ENCODE measurements around the gene TAS2R41.
A peak's percentile ranks its signal among the peaks of the same experiment; 100 is the strongest.
"Not testable (repeated sequence)": the region's sequence is repeated elsewhere in the genome, so short reads cannot be mapped to it uniquely, and the experiment has no call there.

TAS2R41 gene

DNA sequence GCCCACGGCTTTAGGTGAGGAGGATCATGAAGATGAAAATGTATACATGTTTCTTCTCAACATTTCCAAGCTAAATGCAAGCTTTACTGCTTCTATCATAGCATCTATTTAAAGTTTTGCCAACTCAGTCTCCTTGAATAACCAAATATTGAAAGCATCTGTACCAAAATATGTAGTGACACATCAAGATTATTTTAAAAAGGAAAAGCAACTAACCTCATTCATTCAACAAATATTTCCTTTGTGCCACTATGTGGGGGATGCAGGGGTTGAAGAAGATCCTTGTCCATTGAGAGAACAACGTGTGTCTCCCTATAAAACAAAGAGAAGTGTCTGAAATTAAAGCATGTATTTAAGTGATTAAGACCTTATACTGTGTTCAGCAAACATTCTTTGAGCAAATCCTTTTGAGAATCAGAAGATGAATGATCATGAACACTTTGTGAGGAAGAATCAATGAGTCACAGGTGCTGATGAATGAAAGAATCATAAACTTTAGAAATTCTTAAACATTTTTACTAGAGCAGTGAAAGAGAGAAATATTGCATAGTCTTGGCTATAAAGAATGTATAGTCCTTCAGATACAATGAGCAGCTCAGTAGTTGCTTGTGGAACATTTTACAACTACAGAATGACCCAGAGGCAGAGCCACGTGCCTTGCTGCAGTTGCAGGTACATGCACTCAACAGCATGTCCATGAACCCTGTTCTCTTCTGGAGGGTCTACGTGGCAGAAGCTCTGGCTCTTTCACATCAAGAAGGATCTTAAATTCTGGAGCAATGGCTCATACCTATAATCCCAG lies 20.5 kb upstream of the TAS2R41 start:
- no peak for DNase-seq

DNA sequence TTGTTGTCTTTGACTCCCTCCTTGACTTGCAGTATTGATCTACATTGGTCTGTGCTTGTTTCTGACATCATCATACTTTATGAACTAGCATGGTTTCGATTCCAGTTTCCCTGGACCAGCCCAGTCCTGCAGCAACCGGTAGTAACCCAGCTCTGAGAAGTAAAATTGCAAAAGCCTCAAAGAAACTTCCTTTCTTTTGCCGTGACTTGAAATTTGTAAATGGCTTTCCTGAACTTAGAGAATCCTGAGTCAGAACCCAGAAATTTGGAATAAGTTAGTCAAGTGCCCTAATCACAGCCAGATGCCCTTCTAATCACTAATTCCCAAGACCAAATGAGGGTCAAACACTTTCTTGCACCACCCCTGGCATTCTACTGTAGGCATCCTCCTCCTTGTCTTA lies 19.4 kb upstream of the TAS2R41 start:
- DNase-seq, result no peak

DNA sequence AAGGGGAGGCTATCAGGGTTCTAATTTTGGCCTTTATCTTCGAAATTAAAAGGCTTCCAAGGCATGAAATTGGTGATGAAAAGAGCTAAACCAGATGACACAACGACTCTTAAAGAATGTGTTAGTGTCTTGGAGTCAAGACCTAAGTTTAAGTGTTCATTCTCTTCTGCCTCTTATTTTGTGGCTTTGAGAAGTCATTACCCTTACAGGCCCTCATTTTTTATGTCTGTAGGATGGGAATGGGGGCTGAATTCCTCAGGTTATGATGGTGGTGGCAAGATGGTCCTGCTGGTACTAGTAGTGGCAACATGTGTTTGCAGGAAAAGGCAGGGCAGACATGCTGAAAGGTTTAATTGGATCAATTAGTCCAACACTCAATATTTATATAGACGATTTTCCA lies 19.0 kb upstream of the TAS2R41 start:
- no peak for DNase-seq

DNA sequence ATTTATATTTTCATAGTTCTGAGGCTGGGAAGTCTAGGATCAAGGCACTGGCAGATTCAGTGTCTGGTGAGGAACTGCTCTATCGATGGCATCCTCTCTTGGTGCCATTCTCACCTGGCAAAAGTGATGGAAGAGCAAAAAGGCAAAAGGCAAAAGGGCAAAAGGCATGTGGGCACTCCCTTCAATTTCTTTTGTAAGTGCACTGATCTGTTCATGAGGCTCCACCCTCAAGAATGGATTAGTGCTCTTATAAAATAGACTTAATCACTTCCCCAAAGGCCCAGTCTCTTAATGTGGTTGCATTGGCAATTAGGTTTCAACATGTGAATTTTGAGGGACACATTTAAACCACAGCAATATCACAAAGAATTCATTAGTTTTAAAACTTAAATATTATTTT lies 18.3 kb upstream of the TAS2R41 start:
- DNase-seq, result no peak

DNA sequence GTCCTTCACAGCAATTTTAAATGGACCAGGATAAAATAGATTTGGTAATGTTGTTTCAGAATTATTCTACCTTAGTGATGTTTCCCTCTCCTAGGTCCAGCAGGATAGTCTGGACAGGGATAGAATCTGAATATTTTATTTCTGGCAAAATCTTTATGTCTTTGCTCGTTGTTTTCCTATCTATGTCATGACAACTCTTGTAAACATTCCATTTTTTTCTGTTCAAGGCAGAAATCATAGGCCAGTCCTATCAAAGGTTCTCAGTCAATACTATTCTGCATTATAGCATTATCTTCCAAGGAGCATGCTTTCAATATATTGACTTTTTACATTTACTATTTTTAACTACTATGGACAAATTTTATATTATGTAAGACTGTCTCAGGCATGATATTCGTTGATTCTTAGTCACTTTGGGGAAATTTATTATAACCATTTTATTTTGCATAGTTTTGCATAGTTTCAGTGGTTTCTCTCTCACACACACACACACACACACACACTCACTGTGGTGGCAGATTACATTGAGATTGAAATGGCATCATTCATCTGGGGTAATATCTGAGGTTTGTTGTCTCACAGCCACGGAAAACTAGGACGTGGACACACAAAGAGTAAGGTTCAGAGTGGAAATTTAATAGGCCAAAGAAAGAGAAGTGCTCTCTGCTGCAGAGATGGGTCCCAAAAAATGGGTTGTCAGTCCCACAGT lies 17.2 kb upstream of the TAS2R41 start:
- DNase-seq, result peak in 1 of 5 experiments; percentile 13

DNA sequence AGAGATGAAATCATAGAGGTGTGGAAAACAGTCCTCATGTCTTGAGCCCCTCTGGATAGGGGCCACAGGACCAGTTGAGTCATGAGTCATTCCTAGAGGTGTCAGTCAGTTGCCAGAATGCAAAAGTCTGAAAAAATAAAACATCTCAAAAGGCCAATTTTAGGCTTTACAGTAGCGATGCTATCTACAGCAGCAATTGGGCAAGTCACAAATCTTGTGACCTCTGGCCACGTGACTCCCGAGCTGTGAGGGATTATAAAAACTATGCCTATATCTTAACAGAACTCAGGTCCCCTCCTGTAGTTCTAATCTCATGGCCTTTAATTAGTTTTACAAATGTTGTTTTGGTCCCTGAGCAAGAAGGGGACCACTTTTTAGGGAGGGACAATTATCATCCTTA lies 15.6 kb upstream of the TAS2R41 start:
- no peak for DNase-seq

DNA sequence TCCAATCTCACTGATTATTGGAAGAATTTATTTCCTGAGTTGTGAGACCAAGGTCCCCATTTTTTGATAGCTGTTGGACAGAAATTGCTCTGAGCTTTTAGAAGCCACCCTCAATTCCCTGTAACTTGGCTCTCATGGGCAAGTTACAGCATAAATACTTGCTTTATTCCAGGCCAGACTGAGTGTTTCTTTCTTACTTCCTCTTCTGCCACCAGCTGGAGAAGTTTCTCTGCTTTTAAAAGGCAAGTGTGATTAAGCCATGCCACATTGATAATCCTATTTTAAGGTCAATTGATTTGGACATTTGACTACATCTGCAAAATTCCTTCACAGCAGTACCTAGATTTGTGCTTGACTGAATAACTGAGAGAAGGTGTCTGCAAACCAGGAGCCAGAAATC lies 14.1 kb upstream of the TAS2R41 start:
- no peak for DNase-seq

DNA sequence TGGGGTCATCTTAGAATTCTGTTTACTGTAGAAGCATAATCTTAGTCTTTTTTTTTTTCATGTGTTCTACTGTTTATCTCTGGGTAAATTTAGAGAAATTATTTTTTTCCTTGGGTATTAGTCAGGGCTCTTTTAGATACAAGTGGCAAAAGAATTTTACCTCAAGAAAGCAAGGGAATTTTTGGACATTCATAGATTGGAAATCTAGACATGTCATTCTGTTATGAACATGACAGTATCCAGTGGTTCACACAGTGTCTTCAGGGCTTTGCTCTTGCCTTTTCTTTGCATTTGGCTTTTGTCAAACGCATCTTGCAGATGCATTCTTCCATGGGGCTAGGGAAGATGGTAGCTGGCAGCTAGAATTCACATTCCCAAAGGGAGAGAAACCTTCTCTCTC lies 13.7 kb upstream of the TAS2R41 start:
- DNase-seq, result no peak

DNA sequence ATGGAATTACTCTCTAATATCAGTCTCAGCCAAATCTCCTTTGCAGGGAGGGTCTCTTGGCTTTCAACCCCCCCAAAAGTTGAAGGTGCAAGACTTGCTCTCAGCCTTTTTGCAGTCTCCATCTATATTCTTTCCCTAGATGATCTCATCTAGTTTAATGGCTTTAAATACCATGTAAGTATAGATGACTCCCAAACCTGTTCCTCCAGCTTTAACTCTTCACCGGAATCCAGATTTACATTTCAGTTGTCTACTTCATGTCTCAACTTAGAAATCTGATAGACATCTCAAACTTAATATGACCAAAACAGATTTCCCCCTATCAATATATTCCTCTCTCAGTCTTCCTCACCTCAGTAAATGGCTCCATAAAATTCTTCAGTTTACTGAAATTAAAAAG lies 9.9 kb upstream of the TAS2R41 start:
- DNase-seq, result no peak

DNA sequence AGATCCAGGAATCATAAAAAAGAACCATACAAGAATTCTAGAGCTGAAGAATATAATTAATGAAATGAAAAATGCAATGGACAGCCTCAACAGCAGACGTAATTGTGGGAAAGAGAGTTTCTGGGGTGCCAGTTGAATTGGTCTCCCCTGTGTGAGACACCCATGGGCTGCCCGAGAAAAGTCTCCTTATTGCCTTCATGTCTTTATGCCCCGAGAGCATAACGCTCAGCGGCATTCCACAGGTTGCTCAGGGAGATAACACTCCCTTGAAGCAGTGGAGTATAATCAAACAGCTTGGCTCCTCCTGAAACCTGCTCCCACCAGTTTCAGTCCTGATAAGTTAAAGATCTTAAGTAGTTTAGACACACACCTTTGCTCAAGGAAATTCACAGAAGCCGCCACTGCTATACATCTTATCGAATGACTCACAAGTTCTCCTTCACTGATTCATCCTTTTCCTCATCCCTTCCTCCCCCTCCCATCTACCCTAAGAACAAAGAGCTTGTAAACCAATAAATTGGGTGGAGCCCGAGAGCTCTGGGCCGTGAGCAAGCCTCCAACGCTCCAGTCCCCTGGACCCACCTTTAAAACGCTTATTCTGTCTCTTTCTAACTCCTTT lies 5.5 kb upstream of the TAS2R41 start:
- DNase-seq, result not testable (repeated sequence)

DNA sequence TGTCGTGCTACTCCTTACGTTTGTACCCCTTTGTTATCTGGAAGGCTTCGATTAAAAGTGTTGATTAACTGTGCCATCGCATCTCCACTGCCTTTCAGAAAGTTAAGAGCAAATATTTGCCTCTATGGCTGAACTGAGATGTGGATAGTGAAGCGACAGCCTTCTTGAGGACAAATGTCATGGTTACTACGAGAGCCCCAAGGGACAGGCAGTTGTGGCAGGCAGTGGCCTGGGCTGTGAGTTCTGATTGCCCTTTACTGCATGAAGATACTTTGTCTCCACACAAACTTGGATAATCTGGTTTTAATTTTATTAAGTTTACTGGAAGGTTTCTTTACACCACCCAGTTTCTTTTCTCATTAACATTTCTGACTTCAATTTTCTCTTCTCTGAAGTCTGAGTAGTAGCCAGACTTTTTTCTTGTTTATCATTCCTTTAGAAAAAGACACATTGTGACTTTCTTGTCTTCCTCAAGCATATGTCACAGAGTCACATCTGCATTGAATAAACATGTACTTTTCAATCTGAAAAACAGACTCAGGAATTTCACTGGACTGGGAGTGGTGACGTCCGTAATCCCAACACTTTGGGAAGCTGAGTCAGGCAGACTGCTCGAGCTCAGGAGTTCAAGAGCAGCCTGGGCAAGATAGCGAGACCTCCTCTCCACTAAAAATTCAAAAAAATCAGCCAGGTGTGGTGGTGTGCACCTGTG lies 1.5 kb downstream of the TAS2R41 start:
- no peak for DNase-seq

DNA sequence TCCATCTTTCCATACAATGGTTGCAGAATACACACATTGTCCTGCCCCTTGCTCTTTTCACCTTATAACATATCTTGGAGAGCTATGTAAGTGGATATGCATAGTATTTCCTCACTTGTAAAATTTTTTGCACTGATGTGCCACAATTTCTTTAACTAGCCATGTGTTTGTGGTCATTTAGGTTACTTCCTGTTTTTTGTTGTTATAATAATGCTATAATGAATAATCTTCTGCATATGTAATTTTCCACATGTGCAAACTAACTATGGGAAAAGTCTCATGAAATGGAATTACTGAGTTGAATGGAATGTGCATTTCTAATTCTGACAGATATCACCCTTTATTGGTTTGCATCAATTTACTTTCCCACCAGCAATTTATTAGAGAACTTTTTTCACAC lies 2.8 kb downstream of the TAS2R41 start:
- no peak for DNase-seq

DNA sequence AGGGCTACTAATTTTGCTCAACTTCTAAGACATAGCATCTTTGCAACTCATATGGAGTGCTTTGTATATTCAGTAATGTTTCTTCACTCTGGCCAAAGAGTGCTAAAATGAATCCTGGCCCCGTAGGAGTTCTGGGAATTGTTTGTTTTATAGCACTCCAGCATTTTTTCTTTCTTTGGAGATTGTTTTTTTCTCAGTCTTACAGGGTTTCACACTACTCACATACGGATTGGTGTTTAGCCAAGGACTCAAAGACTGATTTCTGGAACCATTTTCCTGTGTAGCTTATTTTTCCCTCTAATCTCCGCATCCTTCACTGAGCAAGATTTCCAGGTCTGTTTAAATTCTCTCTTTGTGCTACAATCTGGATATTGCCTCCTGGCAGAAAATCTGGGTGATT lies 6.4 kb downstream of the TAS2R41 start:
- no peak for DNase-seq

DNA sequence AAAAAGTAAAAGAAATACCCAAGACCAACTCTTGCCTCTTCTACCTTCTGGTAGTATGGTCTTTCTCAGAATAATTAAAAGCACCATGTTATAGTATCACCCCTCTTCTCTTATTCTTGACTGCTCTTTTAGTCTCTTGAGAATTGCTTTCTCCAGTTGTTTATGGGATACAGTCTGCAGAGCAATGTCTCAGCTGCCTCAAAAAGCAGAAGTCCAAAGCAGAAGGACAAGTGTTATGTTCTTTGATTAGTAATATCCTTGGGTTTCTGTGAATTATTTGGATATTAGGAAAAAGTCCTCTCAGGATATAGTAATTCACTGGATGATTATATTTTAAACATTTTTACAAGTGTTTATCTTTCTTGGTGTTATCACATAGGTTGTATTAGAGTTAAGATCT lies 7.4 kb downstream of the TAS2R41 start:
- DNase-seq, result no peak

DNA sequence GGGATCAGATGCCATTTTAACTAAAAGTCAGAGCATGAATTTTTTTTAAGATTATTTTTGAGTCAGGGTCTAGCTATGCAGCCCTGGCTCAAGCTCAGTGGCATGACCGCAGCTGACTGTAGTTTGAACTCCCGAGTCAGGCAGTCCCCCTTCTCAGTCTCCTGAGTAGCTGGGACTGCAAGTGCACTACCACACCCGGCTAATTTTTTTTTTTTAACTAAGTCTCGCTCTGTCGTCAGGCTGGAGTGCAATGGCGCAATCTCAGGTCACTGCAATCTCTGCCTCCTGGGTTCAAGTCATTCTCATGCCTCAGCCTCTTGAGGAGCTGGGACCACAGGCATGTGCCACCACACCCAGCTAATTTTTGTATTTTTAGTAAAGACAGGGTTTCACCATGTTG lies 7.8 kb downstream of the TAS2R41 start:
- no peak for DNase-seq

DNA sequence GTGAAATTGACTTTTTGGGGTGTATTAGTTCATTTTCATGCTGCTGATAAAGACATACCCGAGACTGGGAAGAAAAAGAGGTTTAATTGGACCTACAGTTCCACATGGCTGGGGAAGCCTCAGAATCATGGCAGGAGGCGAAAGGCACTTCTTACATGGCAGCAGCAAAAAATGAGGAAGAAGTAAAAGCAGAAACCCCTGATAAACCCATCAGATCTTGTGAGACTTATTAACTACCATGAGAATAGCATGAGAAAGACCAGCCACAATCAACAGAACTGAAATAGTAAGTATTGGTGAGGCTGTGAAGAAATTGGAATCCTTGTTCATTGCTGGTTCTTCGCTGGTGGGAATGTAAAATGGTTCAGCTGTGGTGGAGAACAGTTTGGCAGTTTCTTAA lies 8.6 kb downstream of the TAS2R41 start:
- DNase-seq, result not testable (repeated sequence)

DNA sequence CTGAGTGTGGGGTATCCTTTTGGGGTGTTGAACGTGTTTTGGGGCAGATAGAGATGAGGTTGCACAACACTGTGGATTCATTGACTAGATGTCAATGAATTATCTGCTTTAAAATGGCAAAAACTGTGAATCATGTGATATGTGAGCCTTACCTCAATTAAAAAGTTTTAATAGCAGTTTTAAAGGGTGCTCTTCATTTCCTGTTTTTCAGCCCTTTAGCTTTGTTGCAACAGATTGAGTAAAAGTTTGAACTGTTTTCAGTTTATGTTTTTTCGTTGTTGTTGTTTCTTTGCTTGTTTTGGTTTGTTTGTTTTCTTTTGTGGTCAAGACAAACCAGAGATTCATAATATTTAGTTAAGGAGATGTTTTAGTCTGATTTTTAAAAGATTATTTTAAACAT lies 9.4 kb downstream of the TAS2R41 start:
- DNase-seq, result no peak

DNA sequence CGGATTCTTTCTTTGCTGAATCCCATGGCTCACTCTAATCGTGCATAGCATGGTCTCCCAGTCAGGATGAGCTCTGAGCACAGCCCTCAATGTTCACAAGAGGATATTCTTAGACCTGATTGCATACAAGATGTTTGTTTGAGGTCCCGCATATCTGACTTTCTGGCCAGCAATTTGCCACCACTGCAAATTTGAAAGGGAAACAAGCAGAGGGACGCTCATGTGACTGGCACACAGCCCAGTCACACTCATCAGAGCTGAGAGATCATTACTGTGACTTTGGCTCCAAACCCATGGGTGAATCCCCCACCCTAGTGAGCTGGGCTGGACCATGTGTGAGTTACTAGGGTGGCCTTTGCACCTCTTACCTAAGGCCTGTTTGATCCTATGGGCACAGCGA lies 9.9 kb downstream of the TAS2R41 start:
- DNase-seq, result no peak

DNA sequence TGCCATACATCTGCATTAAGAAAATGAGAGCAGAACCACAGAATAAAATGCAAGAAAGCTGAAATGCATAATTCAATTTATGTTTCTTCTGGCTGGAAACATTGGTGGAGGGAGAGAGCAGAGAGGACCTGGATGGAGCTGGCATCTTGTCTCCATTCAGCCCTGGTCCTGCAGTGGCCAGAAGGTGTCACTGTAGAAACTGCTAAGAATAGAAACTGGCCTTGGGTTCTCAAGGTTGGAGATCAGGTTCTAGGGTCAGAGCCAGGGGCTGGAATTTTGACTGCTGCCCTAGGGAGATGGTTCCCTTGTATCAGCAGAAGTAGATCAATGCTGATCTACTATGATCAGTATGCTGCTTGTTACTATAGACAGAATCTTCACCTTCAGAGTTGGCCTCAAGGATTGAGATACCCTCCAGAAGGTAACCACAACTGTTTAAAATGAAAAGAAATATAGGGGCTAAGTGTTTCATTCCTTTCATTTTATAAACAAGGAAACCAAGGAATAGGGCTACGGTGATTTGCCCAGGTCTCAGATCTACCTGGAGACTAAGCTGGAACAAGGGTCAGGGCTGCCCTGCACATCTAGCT lies 13.1 kb downstream of the TAS2R41 start:
- peak in 1 of 5 experiments; percentile 18 for DNase-seq

DNA sequence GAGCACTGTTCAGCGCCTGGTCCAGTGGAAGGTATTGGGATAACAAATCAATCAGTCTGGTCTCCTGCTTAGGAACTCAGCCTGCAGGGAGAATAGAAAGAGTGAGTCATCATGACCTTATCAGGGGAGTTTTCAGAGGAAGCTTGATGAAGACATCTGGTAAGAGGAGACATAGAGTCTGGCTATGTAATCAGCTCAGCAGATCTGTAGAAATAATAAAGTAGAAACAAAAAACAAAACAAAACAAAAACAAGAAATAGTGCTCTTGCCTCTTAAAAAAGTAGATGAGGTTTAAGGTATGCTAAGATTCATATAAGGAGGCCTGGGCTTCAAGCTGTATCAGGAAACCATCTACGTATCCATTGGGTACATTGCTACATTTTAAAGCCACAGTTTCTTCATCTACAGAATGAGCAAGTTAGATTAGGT lies 14.4 kb downstream of the TAS2R41 start:
- peak in 1 of 5 experiments; percentile 35 for DNase-seq

DNA sequence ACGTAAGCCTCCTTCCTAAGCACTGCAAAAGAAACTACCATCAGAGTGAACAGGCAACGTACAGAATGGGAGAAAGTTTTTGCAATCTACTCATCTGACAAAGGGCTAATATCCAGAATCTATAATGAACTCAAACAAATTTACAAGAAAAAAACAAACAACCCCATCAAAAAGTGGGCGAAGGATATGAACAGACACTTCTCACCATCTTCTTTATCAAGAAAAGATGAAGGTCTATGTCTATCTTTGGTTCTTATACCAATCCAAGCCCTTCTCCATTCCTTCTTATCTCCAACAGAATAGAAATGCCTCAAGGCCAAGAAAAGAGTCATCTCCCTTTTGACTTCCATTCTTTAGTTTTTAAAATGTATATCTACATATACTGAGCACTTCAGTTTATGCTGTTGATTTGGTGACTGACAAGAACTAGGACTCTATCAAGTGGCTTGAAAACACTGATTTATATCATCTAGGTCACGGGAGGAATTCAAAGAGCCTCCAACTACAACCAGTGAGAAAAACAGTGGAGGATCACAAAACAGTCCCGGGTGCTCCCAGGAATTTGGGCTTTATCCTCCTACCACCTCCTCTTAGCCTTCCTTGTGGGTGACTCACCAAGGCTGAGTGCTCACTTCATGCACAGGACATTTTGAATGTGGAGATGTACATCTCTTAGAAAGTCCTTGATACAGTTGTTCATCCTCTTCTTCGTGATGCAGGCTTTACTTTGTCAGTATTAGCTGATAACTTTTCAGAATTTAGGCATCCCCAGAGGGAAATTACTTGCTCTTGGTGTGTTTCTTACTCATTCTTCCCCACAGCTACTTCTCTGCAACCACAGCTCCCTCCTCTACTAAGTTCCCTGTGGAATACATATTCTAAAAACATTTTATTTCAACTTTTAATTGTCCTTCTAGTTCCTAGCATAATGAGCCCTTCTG lies 15.4 kb downstream of the TAS2R41 start:
- no peak for DNase-seq

DNA sequence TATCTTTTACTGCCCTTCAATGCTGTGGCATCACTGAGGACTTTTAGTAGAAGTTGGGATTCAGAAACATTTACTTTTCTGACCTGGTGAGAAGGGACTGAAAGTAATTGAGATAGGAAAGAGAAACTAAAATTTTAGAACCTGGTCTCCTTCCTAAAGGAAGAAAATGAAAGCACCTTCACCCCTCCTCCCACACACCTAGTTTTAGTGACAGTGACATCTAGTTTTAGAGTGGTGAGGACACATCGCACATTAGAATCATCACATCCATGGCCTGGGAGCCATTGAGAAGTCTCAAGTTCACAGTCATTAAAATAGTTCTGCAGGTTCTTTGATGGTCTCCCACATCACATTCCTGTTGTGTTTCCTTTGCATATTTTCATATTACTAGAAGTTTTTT lies 16.1 kb downstream of the TAS2R41 start:
- DNase-seq, result no peak

Measured in T-helper 2 cell (primary cell).